IMR-90 (cell line): ENCODE data around the gene DNAH17. TPM values are rescaled to one million over a fixed set of nuclear protein-coding genes. Genes with fewer than 3 reads are reported as not detected.

ENCODE experiments used
- ATAC-seq: fragments of 200-7000 bp; cut with Tn5 transposase; 2 replicates; pipeline ENCODE4 v1.9.1; 2020; ENCODE audit warnings: low read depth, mild to moderate bottlenecking, moderate library complexity
- BruUV-seq: library from RNA; stranded (reverse); fragments of 400-500 nt; replicated peaks from 2 replicates; lab custom pipeline; 2021; lab: Mats Ljungman, UMichigan
- CTCF ChIA-PET: fragments of 300-600 bp; formaldehyde crosslinking; extraction: SDS; loops from one replicate; lab custom pipeline; 2021; ENCODE audit warnings: antibody characterized with exemption; lab: Yijun Ruan, JAX
- POLR2A ChIA-PET: fragments of 300-600 bp; sonication (Branson Sonifier 250); formaldehyde crosslinking; loops from one replicate; lab custom pipeline; 2022; ENCODE audit warnings: antibody characterized with exemption; ENCODE audit not compliant: unreplicated experiment; lab: Charles Lee
- DNase-seq: peaks from one replicate; pipeline ENCODE4 v3.0.0; 2013
- H2AFZ ChIP-seq: replicated peaks from 2 replicates; pipeline ENCODE3; 2013; ENCODE audit warnings: low read length, mild to moderate bottlenecking; ENCODE audit not compliant: poor library complexity
- H2AK5ac ChIP-seq: 2 replicates; pipeline ENCODE4 v1.6.1; 2013; ENCODE audit warnings: low read depth, low read length, inconsistent platforms
- H2AK9ac ChIP-seq: replicated peaks from 2 replicates; pipeline ENCODE3; 2013; ENCODE audit warnings: mild to moderate bottlenecking, low read depth, low read length, moderate library complexity; ENCODE audit not compliant: poor library complexity
- H2BK120ac ChIP-seq: 2 replicates; pipeline ENCODE4 v1.6.1; 2013; ENCODE audit warnings: low read depth, low read length, inconsistent platforms
- H2BK15ac ChIP-seq: 3 replicates; pipeline ENCODE4 v1.6.1; 2013; ENCODE audit warnings: low read depth, low read length, inconsistent platforms
- H2BK20ac ChIP-seq: 2 replicates; pipeline ENCODE4 v1.6.1; 2013; ENCODE audit warnings: low read depth, mild to moderate bottlenecking, inconsistent platforms, low read length, moderate library complexity
- H2BK5ac ChIP-seq: 2 replicates; pipeline ENCODE4 v1.6.1; 2013; ENCODE audit warnings: mild to moderate bottlenecking, low read depth, low read length, inconsistent platforms; ENCODE audit not compliant: poor library complexity, severe bottlenecking
- H3K14ac ChIP-seq: replicated peaks from 2 replicates; pipeline ENCODE4 v1.6.1; 2013; ENCODE audit warnings: low read depth, low read length, inconsistent platforms
- H3K18ac ChIP-seq: 2 replicates; pipeline ENCODE4 v1.6.1; 2013; ENCODE audit warnings: low read depth, low read length, control low read depth
- H3K23ac ChIP-seq: 2 replicates; pipeline ENCODE4 v1.6.1; 2013; ENCODE audit warnings: low read depth, low read length, inconsistent platforms
- H3K27ac ChIP-seq: 2 replicates; pipeline ENCODE4 v1.5.1; 2013; ENCODE audit warnings: mild to moderate bottlenecking, control low read depth, low read length; ENCODE audit not compliant: insufficient read depth
- H3K27me3 ChIP-seq: 2 replicates; pipeline ENCODE4 v1.6.1; 2013; ENCODE audit warnings: low read length; ENCODE audit not compliant: control insufficient read depth, insufficient read depth
- H3K36me3 ChIP-seq: 2 replicates; pipeline ENCODE4 v1.6.1; 2013; ENCODE audit warnings: low read length, mixed read lengths; ENCODE audit not compliant: control insufficient read depth, insufficient read depth
- H3K4ac ChIP-seq: 2 replicates; pipeline ENCODE4 v1.6.1; 2013; ENCODE audit warnings: low read depth, low read length, inconsistent platforms
- H3K4me1 ChIP-seq: 2 replicates; pipeline ENCODE4 v1.6.1; 2013; ENCODE audit warnings: low read length, mixed read lengths; ENCODE audit not compliant: control insufficient read depth, insufficient read depth
- H3K4me2 ChIP-seq: 2 replicates; pipeline ENCODE4 v1.6.1; 2013; ENCODE audit warnings: low read depth, mild to moderate bottlenecking, control low read depth, low read length, moderate library complexity
- H3K4me3 ChIP-seq: 2 replicates; pipeline ENCODE4 v1.5.1; 2013; ENCODE audit warnings: low read depth, mild to moderate bottlenecking, control low read depth, low read length, moderate library complexity; ENCODE audit not compliant: insufficient read depth
- H3K56ac ChIP-seq: 2 replicates; pipeline ENCODE4 v1.6.1; 2013; ENCODE audit warnings: low read length, inconsistent platforms; ENCODE audit not compliant: insufficient read depth; ENCODE audit errors: extremely low read depth
- H3K79me1 ChIP-seq, 2 experiments: 2 replicates each; pipeline ENCODE4 v1.6.1; 2013; ENCODE audit warnings: low read length in 2 of 2, inconsistent platforms in 1 of 2, low read depth in 1 of 2
- H3K9ac ChIP-seq: 2 replicates; pipeline ENCODE4 v1.6.1; 2013; ENCODE audit warnings: low read depth, low read length, control low read depth
- H3K9me1 ChIP-seq: 2 replicates; pipeline ENCODE4 v1.6.1; 2013; ENCODE audit warnings: low read length, inconsistent platforms; ENCODE audit not compliant: insufficient read depth
- H3K9me3 ChIP-seq: 2 replicates; pipeline ENCODE4 v1.6.1; 2013; ENCODE audit warnings: low read length; ENCODE audit not compliant: control insufficient read depth, insufficient read depth
- H4K20me1 ChIP-seq: 2 replicates; pipeline ENCODE4 v1.6.1; 2013; ENCODE audit warnings: low read length, inconsistent platforms; ENCODE audit not compliant: insufficient read depth
- H4K5ac ChIP-seq: 2 replicates; pipeline ENCODE4 v1.6.1; 2013; ENCODE audit warnings: mild to moderate bottlenecking, low read depth, low read length, control low read depth
- H4K8ac ChIP-seq, 2 experiments: 2 replicates each; pipeline ENCODE4 v1.6.1; 2013; ENCODE audit warnings: low read depth in 2 of 2, low read length in 2 of 2, control low read depth in 1 of 2, inconsistent platforms in 1 of 2
- H4K91ac ChIP-seq: 2 replicates; pipeline ENCODE4 v1.6.1; 2013; ENCODE audit warnings: low read depth, low read length, inconsistent platforms; ENCODE audit not compliant: insufficient read depth
- FOS ChIP-seq: fragments of 150-350 bp; IDR thresholded peaks from 2 replicates; pipeline ENCODE4 v1.6.1; 2016; ENCODE audit warnings: low read depth, low read length
- POLR2A ChIP-seq: IDR thresholded peaks from 2 replicates; pipeline ENCODE4 v1.6.1; 2012; ENCODE audit warnings: mild to moderate bottlenecking, low read depth, low read length
- RAD21 ChIP-seq: IDR thresholded peaks from 2 replicates; pipeline ENCODE4 v1.6.1; 2012; ENCODE audit warnings: low read length, improper control_type of control experiment
- WGBS, 2 experiments: methylation state at CpG; one replicate each; pipeline versions ENCODE4 v1.1.5 to v1.1.7; 2013; ENCODE audit warnings: missing lambda C conversion rate in 2 of 2; ENCODE audit not compliant: insufficient read length in 1 of 2; ENCODE audit errors: extremely low coverage in 2 of 2; 5-methylcytosine and 5-hydroxymethylcytosine counted together
- dilution Hi-C: fragments of 300-500 bp; cut with HindIII; formaldehyde crosslinking; loops from one replicate; pipeline ENCODE4 v1.14.3; 2018; ENCODE audit warnings: low sequenced_read_pairs; ENCODE audit not compliant: unreplicated experiment
- in situ Hi-C: fragments of 300-500 bp; cut with MboI; formaldehyde crosslinking; loops from 3 replicates; pipeline ENCODE4 v1.14.3; 2019; ENCODE audit warnings: low sequenced_read_pairs, inconsistent platforms, mixed read lengths
- intact Hi-C: fragments of 100-400 bp; cut with micrococcal nuclease; formaldehyde crosslinking; loops from 2 replicates; pipeline ENCODE4 v1.10.0; 2022
- polyA plus RNA-seq, 3 experiments: library from polyadenylated mRNA; depleted of rRNA; stranded (reverse); fragments of >200 nt; gene quantifications; 2 replicates each; pipeline ENCODE4 v1.2.3, GENCODE V29; 2012; ENCODE audit warnings: low replicate concordance in 1 of 3
- total RNA-seq: library from RNA; depleted of rRNA; stranded (reverse); fragments of >200 nt; gene quantifications from 2 replicates; pipeline ENCODE4 v1.2.3, GENCODE V29; 2012

DNAH17 gene
- total and polyA plus RNA-seq, 2 of the 4 experiments (the other 2 are of a cell fraction): not detected

- no peak overlapping the region for H3K4me3 ChIP-seq
- no peak overlapping the region for H4K91ac ChIP-seq
- TF ChIP-seq POLR2A (no peak), FOS (no peak), RAD21 (no peak)
- H3K14ac ChIP-seq: no peak overlapping the region
- H3K9me1 ChIP-seq: no peaks in the 10 kb centered on the region
- H4K5ac ChIP-seq: no peak overlapping the region
- no peaks in the 10 kb centered on the region for H3K36me3 ChIP-seq
- 90% methylated on average over 2 of the region's 7 CpGs; no CpG with 5 or more reads in 1 of the 2 experiments for WGBS, 2 experiments
- dilution Hi-C loops: no loop called here
- H2AFZ ChIP-seq: no peak overlapping the region
- DNase-seq (no peak), ATAC-seq (no peak)
- no peak overlapping the region for H2AK9ac ChIP-seq
- H3K23ac ChIP-seq: no peak overlapping the region
- no peak overlapping the region for H4K8ac ChIP-seq
- H3K18ac ChIP-seq: no peak overlapping the region
- no peak overlapping the region for H3K56ac ChIP-seq
- H2BK5ac ChIP-seq: no peak overlapping the region
- no peak overlapping the region for H3K4me2 ChIP-seq
- CTCF ChIA-PET: no interaction called here
- in situ Hi-C loops: no loop called here
- H2BK15ac ChIP-seq: no peak overlapping the region
- H3K27ac ChIP-seq: no peak overlapping the region
- no peak overlapping the region for H2BK20ac ChIP-seq
- H3K4me1 ChIP-seq: no peaks in the 10 kb centered on the region; the same call in 1 of the 2 replicates
- H3K79me1 ChIP-seq: no peaks in the 10 kb centered on the region
- no peak overlapping the region for H2BK120ac ChIP-seq
- no TSS peak for BruUV-seq
- H3K9ac ChIP-seq: no peak overlapping the region
- POLR2A ChIA-PET: no interaction called here
- no peak overlapping the region; the same call in 1 of the 2 replicates for H2AK5ac ChIP-seq
- intact Hi-C loops: no loop called here
- no peak overlapping the region for H3K4ac ChIP-seq
- peaks cover 18% of the 10 kb centered on the region; the same call in 1 of the 2 replicates for H3K27me3 ChIP-seq
- no peaks in the 10 kb centered on the region for H4K20me1 ChIP-seq
- H3K9me3 ChIP-seq: peaks cover 2% of the 10 kb centered on the region; the same call in 1 of the 2 replicates
Measured at GRCh38 chr17:78451753-78452152, 125.4 kb downstream of the DNAH17 start.
